ELF-1 (cell line): ENCODE results near the gene RNF157.
"Not testable (repeated sequence)": the region's sequence is repeated elsewhere in the genome, so short reads cannot be mapped to it uniquely, and the experiment has no call there.

ENCODE experiments used
- DNase-seq: peaks from one replicate; pipeline ENCODE4 v3.0.0-alpha.2; 2016; ENCODE audit warnings: low read depth, low spot score

RNF157 gene

GRCh38 chr17:76270770-76271668 is 30.7 kb upstream of the RNF157 start:
- no peak for DNase-seq

- DNase-seq, result no peak
Observed at GRCh38 chr17:76270127-76270592, 29.9 kb upstream of the RNF157 start.

GRCh38 chr17:76268991-76269981 is 29.0 kb upstream of the RNF157 start:
- peak; percentile 69 for DNase-seq

- DNase-seq, result peak; percentile 84
Observed at GRCh38 chr17:76268015-76268749, 27.9 kb upstream of the RNF157 start.

GRCh38 chr17:76267581-76268001 is 27.3 kb upstream of the RNF157 start:
- not testable (repeated sequence) for DNase-seq

- DNase-seq, result no peak
Observed at GRCh38 chr17:76267051-76267576, 26.8 kb upstream of the RNF157 start.

GRCh38 chr17:76266244-76266938 is 26.1 kb upstream of the RNF157 start:
- peak; percentile 73 for DNase-seq

- DNase-seq, result peak; percentile 47
Observed at GRCh38 chr17:76265624-76266243, 25.4 kb upstream of the RNF157 start.

- peak; percentile 100 for DNase-seq
Observed at GRCh38 chr17:76264755-76265623, 24.7 kb upstream of the RNF157 start, which contains the start of gene UBALD2. Gene UBALD2, plus strand, starts transcription at chr17:76265348. Its CDS starts 158 bp downstream, at chr17:76265506.

- peak; percentile 4 for DNase-seq
Observed at GRCh38 chr17:76264425-76264754, 24.1 kb upstream of the RNF157 start.

GRCh38 chr17:76263896-76264295 is 23.6 kb upstream of the RNF157 start:
- no peak for DNase-seq

- DNase-seq, result peak; percentile 54
Observed at GRCh38 chr17:76262732-76263344, 22.5 kb upstream of the RNF157 start.

GRCh38 chr17:76261421-76262215 is 21.3 kb upstream of the RNF157 start:
- DNase-seq, result no peak

GRCh38 chr17:76260669-76261068 is 20.4 kb upstream of the RNF157 start:
- no peak for DNase-seq

- no peak for DNase-seq
Observed at GRCh38 chr17:76260220-76260619, 19.9 kb upstream of the RNF157 start.

GRCh38 chr17:76256430-76257050 is 16.2 kb upstream of the RNF157 start:
- DNase-seq, result not testable (repeated sequence)

GRCh38 chr17:76255801-76256429 is 15.6 kb upstream of the RNF157 start:
- DNase-seq, result no peak
